B cell (primary cell): ENCODE results near the gene PLEKHA7. TPM values are rescaled to one million over a fixed set of nuclear protein-coding genes. Genes with fewer than 3 reads are reported as not detected.

Experiments used
- ATAC-seq: fragments of 200-7000 bp; cut with Tn5 transposase; one replicate; pipeline ENCODE4 v1.10.0; 2021; ENCODE audit warnings: low read depth, mild to moderate bottlenecking, moderate number of reproducible peaks, moderate library complexity
- CTCF ChIA-PET: fragments of 350-600 bp; sonication (Branson Sonifier 250); formaldehyde crosslinking; loops from one replicate; lab custom pipeline; 2021; ENCODE audit warnings: antibody characterized with exemption, inconsistent platforms; lab: Charles Lee
- POLR2A ChIA-PET: fragments of 350-600 bp; sonication (Branson Sonifier 250); formaldehyde crosslinking; loops from one replicate; lab custom pipeline; 2021; ENCODE audit warnings: antibody characterized with exemption; lab: Charles Lee
- DNase-seq: peaks from one replicate; pipeline ENCODE4 v3.0.0; 2013
- H2AFZ ChIP-seq: 2 replicates; pipeline ENCODE4 v1.6.1; 2012; ENCODE audit warnings: mild to moderate bottlenecking, low read depth, low read length; ENCODE audit not compliant: insufficient read depth, poor library complexity, severe bottlenecking
- H3K27ac ChIP-seq, 2 donors: 1 replicate in 1 of 2; 2 replicates in 1 of 2; pipeline ENCODE4 v1.5.1; 2012 to 2013; ENCODE audit warnings: low read length in 2 of 2, mild to moderate bottlenecking in 2 of 2, moderate library complexity in 1 of 2
- H3K27me3 ChIP-seq, 4 experiments: fragments of 200-600 bp in 1 of 4; sonication (generic) in 1 of 4; replicated peaks in 1 of 4; 1 replicate in 2 of 4; 2 replicates in 2 of 4; pipeline versions ENCODE4 v1.6.1 to v1.7.0; 2013 to 2016; ENCODE audit warnings: low read length in 3 of 4, mild to moderate bottlenecking in 2 of 4, mixed read lengths in 1 of 4, moderate library complexity in 1 of 4; ENCODE audit not compliant: insufficient read depth in 4 of 4, control insufficient read depth in 3 of 4; ENCODE audit errors: control extremely low read depth in 1 of 4
- H3K36me3 ChIP-seq, 2 experiments: replicated peaks in 1 of 2; 1 replicate in 1 of 2; 2 replicates in 1 of 2; pipeline versions ENCODE4 v1.6.1 to v1.7.1; 2013; ENCODE audit warnings: low read length in 1 of 2; ENCODE audit not compliant: insufficient read depth in 2 of 2, control insufficient read depth in 1 of 2; ENCODE audit errors: control extremely low read depth in 1 of 2, extremely low read depth in 1 of 2
- H3K4me1 ChIP-seq, 2 donors: fragments of 200-600 bp in 1 of 2; sonication (generic) in 1 of 2; 1 replicate in 1 of 2; 2 replicates in 1 of 2; pipeline versions ENCODE4 v1.5.1 to v1.6.1; 2013 to 2017; ENCODE audit warnings: low read length in 2 of 2; ENCODE audit not compliant: control insufficient read depth in 2 of 2, insufficient read depth in 2 of 2
- H3K4me2 ChIP-seq: replicated peaks from 2 replicates; pipeline ENCODE3; 2012; ENCODE audit warnings: mild to moderate bottlenecking, low read depth, low read length; ENCODE audit not compliant: poor library complexity, severe bottlenecking
- H3K4me3 ChIP-seq, 5 experiments: fragments of 200-600 bp in 1 of 5; sonication (generic) in 1 of 5; 1 replicate in 3 of 5; 2 replicates in 2 of 5; pipeline versions ENCODE4 v1.5.1 to v1.7.0; 2011 to 2016; ENCODE audit warnings: low read length in 4 of 5, mild to moderate bottlenecking in 4 of 5, low read depth in 2 of 5, control low read depth in 1 of 5, moderate library complexity in 1 of 5; ENCODE audit not compliant: insufficient read depth in 1 of 5; ENCODE audit errors: control extremely low read depth in 1 of 5, extremely low read depth in 1 of 5
- H3K79me2 ChIP-seq: fragments of 200-600 bp; sonication (generic); one replicate; pipeline ENCODE4 v1.6.0; 2016; ENCODE audit warnings: low read length; ENCODE audit not compliant: control insufficient read depth, insufficient read depth
- H3K9ac ChIP-seq: fragments of 200-600 bp; sonication (generic); 2 replicates; pipeline ENCODE4 v1.6.1; 2017; ENCODE audit warnings: mild to moderate bottlenecking, low read length, moderate library complexity
- H3K9me3 ChIP-seq, 3 donors: one replicate each; pipeline versions ENCODE4 v1.6.1 to v1.7.1; 2013; ENCODE audit warnings: low read length in 2 of 3; ENCODE audit not compliant: control insufficient read depth in 2 of 3, insufficient read depth in 1 of 3; ENCODE audit errors: control extremely low read depth in 1 of 3
- H4K20me1 ChIP-seq: 2 replicates; pipeline ENCODE4 v1.6.0; 2012; ENCODE audit warnings: mild to moderate bottlenecking, low read length; ENCODE audit not compliant: insufficient read depth, control insufficient read depth, poor library complexity, severe bottlenecking
- H3K27ac Mint-ChIP-seq: one replicate; pipeline ENCODE4 v1.8.0; 2021; ENCODE audit warnings: mixed read lengths
- H3K27me3 Mint-ChIP-seq: one replicate; pipeline ENCODE4 v1.8.0; 2021; ENCODE audit warnings: mixed read lengths
- H3K4me1 Mint-ChIP-seq: one replicate; pipeline ENCODE4 v1.8.0; 2021; ENCODE audit warnings: mixed read lengths
- H3K4me3 Mint-ChIP-seq: one replicate; pipeline ENCODE4 v1.8.0; 2021; ENCODE audit warnings: mixed read lengths
- H3K9me3 Mint-ChIP-seq: one replicate; pipeline ENCODE4 v1.8.0; 2022; ENCODE audit warnings: mixed read lengths; ENCODE audit not compliant: insufficient read depth
- EZH2 ChIP-seq: IDR thresholded peaks from 2 replicates; pipeline ENCODE4 v1.6.1; 2012; ENCODE audit warnings: borderline replicate concordance, low read depth, mild to moderate bottlenecking, moderate library complexity, low read length; ENCODE audit not compliant: insufficient read depth, poor library complexity, severe bottlenecking
- WGBS: methylation state at CpG from one replicate; pipeline ENCODE4 v1.1.5; 2013; ENCODE audit warnings: missing lambda C conversion rate; ENCODE audit not compliant: insufficient coverage; 5-methylcytosine and 5-hydroxymethylcytosine counted together
- intact Hi-C: fragments of 100-400 bp; cut with micrococcal nuclease; formaldehyde crosslinking; loops from one replicate; pipeline ENCODE4 v1.10.0; 2022
- polyA plus RNA-seq: library from polyadenylated mRNA; depleted of rRNA; stranded (reverse); fragments of >200 nt; gene quantifications from 2 replicates; pipeline ENCODE4 v1.2.3, GENCODE V29; 2012
- total RNA-seq, 2 donors: library from RNA; stranded (reverse); fragments of 120-200 nt in 1 of 2; gene quantifications; 1 replicate in 1 of 2; 2 replicates in 1 of 2; pipeline versions ENCODE4 v1.2.3 to v1.2.4, GENCODE V29; 2013 to 2022
- TF ChIP-seq, protein P1 (sequence below): fragments of 200-600 bp; IDR thresholded peaks from one replicate; pipeline ENCODE4 v1.8.0; 2022; ENCODE audit warnings: antibody characterized with exemption, mild to moderate bottlenecking

The PLEKHA7 gene
- total and polyA plus RNA-seq, 2 donors (not counting 1 experiment from before 2014, with no cell fraction given) = 1.7 to 8.2 TPM

DNA sequence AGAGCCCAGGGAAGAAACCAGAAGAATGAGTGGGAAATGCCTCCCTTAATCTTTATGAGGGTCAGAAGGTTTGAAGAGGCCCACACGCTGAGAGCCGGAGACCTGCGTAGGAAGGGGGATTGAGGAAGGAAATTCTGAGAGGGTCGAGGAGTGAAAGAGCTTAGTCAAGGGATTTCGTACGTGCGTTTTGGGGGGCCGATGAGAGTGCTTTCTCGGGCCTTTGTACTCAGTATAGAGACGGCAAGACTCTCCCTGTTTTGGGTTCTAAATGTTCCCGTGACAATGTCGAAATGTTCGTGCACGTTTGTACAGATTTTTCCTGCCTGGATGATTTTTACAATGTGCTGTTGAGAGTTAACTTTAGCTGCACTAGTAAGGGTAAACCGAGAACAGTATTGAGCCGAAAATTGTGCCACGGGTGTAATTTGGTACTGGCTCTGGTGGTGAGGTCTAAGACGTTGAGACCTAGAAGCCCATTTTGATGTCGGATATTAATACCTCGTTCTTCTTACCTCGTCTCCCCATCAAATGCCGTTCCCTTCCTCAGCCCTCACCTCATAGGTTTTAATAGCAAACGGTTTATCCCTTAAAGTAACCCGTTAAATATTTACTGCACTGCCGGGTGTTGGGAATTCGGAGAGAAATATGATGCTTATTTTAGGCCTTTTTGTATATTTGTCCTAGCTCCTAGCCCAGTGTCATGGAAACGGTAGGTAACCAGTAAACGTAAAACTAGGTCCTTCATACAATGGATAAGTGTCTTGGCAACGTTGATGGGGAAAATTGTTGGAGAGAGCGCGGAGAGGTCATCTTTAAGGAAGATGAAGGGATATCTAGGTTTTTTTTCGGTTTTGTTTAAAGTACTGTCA, 275.0 kb downstream of the PLEKHA7 start:
- Histone ChIP-seq H3K9me3 (no peaks in the 10 kb centered on the region), H3K27ac (peak overlapping the region; percentile 98 to 99), H3K36me3 (peaks cover 0 to 23% of the 10 kb centered on the region in 2 experiments), H3K9ac (peak overlapping the region; percentile 100), H3K4me2 (peak overlapping the region; percentile 67), H3K27me3 (no peaks in the 10 kb centered on the region), H3K4me1 (peaks cover 28% of the 10 kb centered on the region in 2 donors), H2AFZ (peak overlapping the region; percentile 91), H3K79me2 (peaks cover 56% of the 10 kb centered on the region), H3K4me3 (peak overlapping the region; percentile 84 to 97 (median 94)), H4K20me1 (peaks cover 24% of the 10 kb centered on the region)
- H3K4me3 Mint-ChIP-seq = no peak overlapping the region
- WGBS = 1% methylated on average over 21 of the region's 32 CpGs
- no peaks in the 10 kb centered on the region for H3K27me3 Mint-ChIP-seq
- ChIA-PET POLR2A (interaction anchor here (0.7 to 2.3 kb wide), 2 partner anchors 339 to 650 kb away, joined by 4 to 14 read pairs; partner anchors contain the start of gene RPS13), CTCF (no interaction called here)
- peaks cover 22% of the 10 kb centered on the region for H3K4me1 Mint-ChIP-seq
- TF ChIP-seq, protein P1, sequence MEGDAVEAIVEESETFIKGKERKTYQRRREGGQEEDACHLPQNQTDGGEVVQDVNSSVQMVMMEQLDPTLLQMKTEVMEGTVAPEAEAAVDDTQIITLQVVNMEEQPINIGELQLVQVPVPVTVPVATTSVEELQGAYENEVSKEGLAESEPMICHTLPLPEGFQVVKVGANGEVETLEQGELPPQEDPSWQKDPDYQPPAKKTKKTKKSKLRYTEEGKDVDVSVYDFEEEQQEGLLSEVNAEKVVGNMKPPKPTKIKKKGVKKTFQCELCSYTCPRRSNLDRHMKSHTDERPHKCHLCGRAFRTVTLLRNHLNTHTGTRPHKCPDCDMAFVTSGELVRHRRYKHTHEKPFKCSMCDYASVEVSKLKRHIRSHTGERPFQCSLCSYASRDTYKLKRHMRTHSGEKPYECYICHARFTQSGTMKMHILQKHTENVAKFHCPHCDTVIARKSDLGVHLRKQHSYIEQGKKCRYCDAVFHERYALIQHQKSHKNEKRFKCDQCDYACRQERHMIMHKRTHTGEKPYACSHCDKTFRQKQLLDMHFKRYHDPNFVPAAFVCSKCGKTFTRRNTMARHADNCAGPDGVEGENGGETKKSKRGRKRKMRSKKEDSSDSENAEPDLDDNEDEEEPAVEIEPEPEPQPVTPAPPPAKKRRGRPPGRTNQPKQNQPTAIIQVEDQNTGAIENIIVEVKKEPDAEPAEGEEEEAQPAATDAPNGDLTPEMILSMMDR = no peak
- TF ChIP-seq EZH2 = no peak
- H3K27ac Mint-ChIP-seq = no peak overlapping the region
- H3K9me3 Mint-ChIP-seq = no peaks in the 10 kb centered on the region
- DNase-seq (no peak), ATAC-seq (peak; percentile 2)
- intact Hi-C loops = loop anchor here (1.0 to 10.0 kb wide), 5 partner anchors 338 to 1583 kb away; partner anchors contain the start of genes GTF2H1, HPS5, NCR3LG1 and NUCB2
